ENCODE measurements around the gene FABP3.

Gene FABP3

DNA sequence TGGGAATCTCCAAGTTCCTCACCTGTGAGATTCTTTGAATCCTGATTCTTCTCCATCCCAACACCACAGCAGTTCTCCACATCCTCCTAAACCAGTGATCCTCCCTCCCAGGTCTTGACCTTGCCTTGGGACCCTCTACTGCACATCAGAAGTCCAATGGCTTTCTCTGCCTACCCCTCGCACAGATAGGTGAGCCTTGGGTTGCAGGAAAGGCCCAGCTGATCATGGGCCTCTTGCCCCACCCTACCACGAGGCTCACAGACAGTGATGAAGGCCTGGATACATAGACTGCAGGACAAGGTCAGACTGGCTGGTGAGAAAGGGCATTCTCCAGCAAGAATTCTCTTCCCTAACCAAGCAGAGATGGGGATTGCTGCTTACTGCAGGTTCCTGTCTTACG, 825 bp downstream of the FABP3 start:
- DNase-seq (ENCODE audit: low read depth, low spot score), result no peak

DNA sequence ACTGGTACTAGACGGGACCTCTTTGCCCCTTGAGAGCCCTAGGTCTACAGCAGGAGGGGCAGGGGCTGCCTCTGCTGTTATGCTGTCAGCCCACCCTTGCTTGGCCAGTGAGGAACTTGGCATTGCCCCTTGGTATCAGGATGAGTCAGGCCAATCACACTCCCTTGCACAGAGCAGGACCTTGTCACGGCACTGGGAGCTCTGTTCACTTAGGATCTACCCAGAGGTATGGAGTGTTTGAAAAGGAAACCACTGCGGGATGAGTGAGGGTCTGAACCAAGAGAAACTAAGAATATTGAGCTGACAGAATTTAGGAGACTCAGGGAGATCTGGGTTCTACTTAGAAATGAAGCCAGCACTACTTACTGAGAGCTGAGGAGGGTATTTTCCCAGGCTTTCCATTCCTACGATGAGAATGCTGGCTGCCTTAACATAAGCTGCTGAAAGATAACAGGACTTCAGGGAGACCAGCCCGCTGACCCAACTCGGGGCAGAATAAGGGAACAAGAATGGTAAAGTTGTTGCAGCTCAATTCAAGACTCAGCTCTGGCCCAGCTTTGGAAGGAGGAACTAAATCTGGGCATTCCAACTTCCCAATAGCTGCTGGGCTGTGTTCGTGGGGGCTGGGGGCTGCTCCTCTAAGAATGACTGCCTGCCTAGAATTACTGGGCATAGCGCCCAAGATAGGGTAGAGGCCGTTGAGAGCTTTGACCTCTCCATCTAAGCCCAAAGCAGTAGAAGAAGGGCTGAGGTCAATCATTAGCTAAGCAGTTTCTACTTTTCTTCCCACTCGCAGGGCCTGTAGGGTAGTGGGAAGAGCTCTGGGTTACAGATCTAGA, 1.5 kb downstream of the FABP3 start:
- DNase-seq (ENCODE audit: low read depth, low spot score), result no peak

DNA sequence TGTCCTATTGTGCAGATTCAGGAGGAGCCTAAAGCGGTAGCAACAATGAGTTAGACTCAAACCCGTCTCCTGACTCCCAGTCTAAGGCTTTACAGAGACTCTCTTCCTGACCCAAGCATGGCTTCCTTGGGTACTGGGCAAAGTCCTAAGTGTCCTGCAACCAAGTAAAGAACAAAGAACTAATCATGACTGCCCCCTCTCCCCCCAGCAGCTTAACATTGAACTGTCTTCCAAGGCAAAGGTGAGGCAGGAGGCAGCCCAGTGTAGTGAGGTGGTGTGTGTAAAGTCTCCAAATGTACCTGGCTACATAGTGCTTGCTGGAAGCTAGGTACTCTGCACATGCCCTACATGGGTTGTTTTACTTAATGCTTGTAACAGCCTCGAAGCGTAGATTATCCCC, 2.3 kb downstream of the FABP3 start:
- DNase-seq (ENCODE audit: low read depth, low spot score), result no peak

DNA sequence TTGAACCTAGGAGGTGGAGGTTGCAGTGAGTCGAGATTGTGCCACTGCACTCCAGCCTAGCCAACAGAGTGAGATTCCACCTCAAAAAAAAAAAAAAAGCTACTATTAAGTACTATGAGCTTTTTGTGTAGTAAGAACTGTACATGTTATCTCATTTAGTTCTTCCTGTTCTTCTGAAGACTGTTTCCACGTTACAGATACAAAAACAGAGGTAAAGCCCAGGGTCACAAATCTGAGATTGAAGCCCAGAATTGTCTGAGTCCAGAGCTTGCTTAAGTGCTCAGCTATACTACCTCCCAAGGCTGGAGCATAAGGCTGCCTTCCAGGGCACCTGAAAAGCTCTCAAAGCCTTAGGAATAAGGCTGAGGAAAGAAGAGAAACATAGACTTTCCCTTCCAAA, 2.9 kb downstream of the FABP3 start:
- no peak for DNase-seq (ENCODE audit: low read depth, low spot score)

DNA sequence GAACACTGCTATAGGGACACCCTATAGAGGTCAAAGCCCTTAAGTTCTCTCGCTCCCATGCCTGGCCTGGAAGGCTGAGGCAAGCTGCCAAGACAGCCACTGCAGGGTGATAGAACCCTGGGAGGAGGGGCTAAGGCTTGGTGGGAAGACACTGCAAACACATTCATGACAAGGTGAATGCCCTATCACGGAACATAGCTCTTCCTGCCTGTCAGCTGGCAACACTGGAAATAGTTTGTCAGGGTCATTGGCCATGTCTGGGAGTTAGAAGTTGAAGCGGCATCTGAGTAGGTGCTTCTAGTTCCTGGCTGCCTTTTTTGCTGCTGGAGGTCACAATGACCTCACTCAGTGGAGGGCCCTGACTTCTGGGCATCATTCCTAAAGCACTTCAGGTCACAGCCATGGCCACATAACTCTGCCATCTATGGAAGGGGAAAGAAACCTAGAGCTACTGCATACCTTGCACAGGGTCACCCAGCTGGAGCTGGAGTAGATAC, 4.2 kb downstream of the FABP3 start:
- DNase-seq (ENCODE audit: low read depth, low spot score), result no peak

DNA sequence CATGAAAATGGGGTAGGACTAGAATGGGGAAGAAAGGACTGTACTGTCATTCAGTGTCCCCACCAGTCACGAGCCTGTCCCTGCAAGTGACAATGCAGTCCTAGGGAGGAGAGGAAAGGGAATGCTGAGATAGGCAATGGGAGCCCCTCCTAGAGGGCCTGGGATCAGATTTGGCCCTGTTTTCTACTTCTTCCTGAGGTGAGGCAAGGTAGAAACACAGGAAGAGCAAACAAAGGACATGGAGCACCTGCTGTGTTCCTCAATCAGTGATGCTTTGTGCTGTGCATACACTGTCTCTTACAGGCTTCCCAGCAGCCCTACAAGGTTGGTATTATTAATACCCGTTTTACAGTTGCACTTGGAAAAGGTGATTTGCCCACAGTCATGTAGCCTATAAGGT, 6.1 kb downstream of the FABP3 start:
- no peak for DNase-seq (ENCODE audit: low read depth, low spot score)

DNA sequence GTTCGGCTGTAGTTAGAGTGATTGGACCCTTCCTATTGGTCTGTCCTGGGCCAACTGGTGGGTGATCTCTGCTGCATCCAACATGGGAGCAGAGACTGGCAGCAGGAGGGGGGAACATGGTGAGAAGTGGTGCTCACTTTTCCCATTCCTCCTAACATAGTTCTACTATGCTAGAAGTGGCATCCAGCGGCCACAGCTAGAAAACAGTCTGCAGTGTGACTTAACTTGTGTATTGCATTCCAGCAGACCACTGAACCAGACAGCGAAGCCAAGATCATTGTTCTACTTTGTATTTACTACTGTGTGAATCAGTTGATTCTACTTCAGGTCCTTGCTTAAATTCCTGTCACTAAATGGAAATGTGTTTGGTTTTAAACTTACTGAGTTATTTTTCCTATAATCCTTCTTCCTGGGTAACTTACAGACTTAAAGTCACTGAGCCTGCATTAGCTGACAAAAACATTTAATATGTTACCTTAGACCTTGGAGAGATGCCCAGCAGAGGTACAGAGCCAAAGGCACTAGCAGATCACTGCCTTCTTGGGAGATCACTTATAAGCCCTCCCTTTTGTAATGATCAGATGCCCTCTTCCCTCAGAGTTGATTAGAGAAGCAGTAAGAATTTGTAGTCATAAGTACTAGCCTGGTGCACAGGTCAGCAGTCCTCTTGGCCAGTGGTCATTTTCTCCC, 8.2 kb downstream of the FABP3 start:
- no peak for DNase-seq (ENCODE audit: low read depth, low spot score)

DNA sequence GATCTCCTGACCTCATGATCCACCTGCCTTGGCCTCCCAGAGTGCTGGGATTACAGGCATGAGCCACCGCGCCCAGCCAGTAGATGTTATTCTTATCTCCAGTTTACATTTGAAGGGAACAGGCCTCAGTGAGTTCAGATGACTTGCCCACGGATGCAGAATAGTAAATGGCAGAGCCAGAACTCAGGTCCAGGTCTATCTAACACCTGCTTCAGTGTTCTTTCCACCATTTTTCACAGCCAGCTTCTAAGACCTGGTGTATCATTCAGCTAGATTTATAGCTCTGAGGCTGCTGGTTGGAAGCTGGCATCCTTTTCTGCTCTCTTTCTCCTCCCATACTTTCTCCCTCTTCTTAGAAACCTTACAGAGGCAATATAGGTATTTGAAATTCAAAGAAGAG, 10.8 kb downstream of the FABP3 start:
- no peak for DNase-seq (ENCODE audit: low read depth, low spot score)

DNA sequence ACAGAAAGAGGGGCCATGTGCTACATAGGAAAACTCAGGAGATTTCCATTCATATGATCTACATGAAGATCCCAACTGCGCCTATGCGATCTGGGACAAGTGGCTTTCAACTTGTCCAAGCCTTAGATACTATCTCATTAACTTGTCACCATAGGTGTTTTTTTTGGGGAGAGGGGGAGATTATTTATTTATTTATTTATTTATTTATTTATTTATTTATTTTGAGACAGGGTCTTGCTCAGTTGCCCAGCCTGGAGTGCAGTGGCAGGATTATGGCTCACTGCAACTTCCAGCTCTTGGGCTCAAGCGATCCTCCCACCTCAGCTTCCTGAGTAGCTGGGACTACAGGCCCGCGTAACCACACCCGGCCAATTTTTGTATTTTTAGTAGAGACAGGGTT, 11.3 kb downstream of the FABP3 start:
- no peak for DNase-seq (ENCODE audit: low read depth, low spot score)

DNA sequence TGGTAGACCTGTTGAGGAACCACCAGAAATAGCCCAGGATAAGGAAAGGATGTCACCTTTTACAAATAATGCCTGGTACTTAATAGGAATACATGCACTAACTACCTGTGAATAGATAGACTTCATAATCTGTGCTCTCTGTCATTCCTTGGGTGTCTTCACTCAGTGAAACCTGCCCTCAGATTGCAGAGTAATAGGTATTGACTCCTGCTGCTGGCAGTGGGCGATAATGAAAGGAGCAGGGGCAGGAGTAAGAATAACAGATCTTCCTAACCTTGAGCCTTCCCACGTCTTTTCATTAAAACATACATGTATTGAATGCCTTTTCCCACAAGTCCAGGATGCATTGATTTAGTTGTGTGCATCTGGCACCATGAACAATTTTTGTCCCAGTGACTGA, 16.4 kb downstream of the FABP3 start:
- no peak for DNase-seq (ENCODE audit: low read depth, low spot score)

DNA sequence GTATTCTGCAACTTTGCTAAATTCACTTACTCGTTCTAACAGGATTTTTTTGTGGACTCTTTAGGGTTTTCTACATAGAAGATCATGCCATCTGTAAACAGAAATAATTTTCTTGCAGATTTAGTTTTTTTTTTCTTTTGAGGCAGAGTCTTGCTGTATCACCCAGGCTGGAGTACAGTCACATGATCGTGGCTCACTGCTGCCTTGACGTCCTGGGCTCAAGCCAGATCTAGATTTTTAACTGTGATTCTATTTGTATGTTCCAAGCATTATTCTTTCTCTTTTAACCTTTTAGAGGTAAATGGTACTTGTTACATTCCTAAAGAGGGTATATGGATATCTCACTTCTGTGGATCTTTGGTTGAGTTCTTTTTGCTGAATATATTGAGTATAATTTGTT, 18.6 kb downstream of the FABP3 start:
- DNase-seq (ENCODE audit: low read depth, low spot score), result no peak

DNA sequence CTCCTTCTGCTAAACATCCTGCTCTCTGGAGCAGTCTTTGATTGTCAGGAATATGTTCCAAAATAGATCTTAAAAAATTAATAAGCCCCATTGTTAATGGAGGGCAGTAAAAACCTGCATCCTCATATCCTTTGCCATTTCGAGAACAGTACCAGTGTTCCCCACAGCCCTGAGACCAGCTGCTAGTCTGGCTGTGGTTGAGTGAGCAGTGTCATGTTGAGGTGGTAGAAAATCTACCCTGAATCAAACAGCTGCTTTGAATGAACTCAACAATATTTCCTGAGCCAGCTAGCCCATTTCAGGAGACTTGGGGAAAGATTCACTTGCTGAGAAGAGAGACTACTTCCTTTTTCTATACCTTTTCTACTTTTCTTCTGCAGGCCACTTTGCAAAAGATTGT, 24.4 kb downstream of the FABP3 start:
- no peak for DNase-seq (ENCODE audit: low read depth, low spot score)

DNA sequence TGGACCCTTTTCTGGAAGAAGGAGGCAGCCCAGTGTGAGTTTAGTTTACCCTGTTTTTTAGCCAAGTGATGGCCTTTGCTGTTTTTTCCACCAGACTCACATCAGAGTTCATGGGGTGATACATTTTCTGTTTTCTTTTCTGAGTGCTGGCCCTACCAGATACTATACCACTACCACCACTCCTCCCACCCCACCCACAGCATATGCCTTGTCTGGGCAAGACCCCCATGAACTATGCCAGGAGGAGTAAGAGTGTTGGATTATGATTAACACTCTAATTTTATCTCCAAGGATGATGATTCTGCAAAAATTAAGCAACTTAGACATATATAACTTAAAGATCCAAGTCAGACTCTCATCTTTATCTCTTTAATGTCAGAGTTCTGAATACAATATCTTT, 26.1 kb downstream of the FABP3 start:
- no peak for DNase-seq (ENCODE audit: low read depth, low spot score)

DNA sequence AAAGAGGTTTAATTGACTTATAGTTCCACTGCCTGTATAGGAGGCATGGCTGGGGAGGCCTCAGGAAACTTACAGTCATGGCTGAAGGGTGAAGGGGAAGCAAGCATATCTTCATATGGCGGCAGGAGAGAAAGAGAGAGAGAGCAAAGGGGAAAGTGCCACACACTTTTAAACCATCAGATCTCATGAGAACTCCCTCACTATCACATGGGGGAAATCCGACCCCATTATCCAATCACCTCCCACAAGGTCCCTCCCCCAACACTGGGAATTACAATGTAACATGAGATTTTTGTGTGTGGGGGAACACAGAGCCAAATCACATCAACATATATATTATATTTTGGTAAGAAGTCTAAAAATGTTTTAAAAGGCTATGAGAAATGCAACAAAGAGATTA, 27.2 kb downstream of the FABP3 start:
- DNase-seq (ENCODE audit: low read depth, low spot score), result no peak

DNA sequence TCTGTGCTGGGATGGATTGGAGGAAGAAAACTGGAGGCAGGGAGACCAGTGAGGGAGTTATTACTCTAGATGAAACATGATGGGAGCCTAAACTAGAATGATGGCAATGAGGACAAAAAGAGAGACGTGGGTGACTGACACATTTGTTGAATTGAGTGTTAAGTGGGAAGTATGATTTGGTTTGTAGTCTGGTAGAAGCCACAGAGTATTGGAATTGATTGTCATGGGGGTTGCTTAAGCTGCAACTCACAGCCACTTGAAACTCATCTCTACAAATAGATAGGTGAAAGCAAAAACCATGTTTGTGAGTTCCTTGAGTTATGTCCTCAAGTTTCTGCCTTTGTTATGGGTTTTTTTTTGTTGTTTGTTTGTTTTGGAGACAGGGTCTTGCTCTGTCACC, 28.4 kb downstream of the FABP3 start:
- DNase-seq (ENCODE audit: low read depth, low spot score), result no peak

DNA sequence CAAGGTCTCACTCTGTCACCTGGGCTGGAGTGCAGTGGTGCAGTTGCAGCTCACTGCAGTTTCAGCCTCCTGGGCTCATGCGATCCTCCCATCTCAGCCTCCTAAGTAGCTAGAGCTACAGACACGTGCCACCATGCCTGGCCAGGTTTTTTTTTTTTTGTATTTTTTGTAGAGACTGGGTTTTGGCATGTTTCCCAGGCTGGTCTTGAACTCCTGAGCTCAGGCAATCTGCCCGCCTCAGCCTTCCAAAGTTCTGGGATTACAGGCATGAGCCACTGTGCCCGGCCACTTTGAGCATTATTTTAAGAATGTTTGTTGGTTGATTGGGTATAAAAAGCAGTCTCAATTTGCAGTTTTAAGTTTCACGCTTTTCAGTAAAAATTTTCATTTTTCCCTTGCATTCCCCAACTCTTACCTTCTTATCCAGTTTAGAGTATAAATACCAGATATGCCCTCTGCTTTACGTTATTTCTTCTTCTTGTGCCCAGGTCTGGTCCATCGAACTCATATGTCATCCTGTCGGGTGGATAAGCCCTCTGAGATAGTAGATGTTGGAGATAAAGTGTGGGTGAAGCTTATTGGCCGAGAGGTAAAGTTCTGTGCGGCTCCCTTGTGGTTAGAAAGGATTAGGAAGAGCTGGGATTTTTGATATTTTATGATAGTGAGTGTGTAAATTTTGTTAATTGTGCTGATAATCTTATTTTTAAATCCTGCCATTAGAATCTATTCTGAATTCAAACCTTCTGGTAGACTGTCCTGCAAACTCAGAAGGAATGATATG, 36.0 kb downstream of the FABP3 start:
- DNase-seq (ENCODE audit: low read depth, low spot score), result no peak

DNA sequence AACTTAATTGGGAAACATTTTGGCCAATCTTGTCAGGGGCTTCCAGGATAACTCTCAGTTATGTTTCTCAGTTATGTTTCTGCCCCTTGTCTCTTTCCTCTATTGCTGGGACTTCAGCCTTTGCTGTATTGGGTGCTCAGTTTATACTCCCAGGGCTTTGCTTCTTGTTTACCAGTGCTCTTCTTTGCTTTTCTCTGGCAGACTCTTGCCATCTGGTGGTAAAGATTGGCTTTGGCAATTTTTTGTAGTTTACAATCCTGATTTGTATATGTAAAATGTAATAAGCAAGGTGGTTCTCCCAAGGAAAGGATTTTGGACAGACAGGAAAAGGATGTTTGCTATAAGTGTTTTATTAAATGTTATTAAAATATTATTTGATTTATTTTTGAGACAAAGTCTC, 37.9 kb downstream of the FABP3 start:
- DNase-seq (ENCODE audit: low read depth, low spot score), result peak; percentile 38

DNA sequence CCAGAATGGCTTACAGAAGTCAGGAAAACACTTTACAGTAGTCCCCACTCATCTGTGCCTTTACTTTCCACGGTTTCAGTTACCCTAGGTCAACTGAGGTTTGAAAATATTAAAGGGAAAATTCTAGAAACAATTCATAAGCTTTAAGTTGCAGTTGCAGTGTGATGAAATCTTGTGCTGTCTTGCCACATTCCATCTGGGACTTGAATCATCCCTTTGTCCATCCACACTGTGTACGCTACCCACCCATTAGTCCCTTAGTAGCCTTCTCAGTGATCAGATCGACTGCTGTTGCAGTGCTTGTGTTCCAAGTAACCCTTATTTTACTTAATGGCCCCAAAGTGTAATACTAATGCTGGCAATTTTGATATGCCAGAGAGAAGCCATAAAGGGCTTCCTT, 45.5 kb downstream of the FABP3 start:
- DNase-seq (ENCODE audit: low read depth, low spot score), result no peak

DNA sequence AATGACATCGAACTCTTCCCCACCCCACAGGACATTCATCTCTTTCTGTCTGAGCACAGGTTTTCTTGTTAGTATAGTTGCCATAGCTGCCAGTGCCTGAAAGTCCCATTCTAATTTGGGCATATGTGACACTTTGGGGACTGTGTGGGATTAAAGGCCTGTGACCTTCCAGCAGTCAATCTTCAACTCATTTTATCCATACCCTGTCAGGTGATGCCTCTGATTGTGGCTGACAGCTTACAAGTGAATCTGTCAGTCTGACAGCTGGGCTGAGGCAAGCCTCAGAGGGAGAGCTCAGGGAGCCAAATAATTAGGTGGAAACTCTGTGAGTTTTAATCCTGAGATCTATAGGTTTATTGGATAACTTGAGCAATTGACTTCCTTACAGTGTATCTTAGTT, 46.4 kb downstream of the FABP3 start:
- DNase-seq (ENCODE audit: low read depth, low spot score), result no peak

DNA sequence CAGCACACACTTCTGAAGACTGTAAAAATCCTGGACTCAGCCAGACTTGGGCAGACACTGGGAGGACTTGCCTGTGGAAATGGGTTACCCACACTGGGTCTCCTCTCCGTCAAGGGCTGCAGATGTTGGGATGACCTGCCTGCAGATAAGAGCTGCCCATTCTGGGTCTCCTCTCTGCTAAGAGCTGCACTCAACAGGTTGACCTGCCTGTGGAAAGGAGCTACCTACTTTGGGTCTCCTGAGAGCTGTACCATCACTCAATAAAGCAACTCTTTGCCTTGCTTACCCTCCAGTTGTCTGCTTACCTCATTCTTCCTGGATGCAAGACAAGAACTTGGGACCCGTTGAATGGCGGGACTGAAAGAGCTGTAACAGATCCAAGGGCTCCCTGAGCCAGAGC, 47.9 kb downstream of the FABP3 start:
- no peak for DNase-seq (ENCODE audit: low read depth, low spot score)

DNA sequence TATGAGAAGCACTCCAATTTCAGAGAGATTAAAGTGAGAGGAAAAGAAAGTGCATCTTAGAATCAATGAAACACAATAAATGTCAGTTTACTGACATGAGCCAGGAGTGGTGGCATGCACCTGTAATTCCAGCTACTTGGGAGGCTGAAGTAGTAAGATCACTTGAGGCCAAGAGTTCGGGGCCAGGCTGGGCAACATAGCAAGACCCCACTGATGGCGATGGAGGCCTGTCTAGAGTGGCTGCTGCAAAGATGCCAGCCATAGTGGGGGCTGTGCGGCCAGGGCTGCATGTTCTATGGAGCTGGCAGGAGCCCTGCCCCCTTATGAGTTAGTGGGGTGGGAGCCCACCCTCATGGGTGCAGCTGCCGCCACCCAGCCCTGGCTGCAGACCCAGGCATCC, 48.8 kb downstream of the FABP3 start:
- no peak for DNase-seq (ENCODE audit: low read depth, low spot score)

DNA sequence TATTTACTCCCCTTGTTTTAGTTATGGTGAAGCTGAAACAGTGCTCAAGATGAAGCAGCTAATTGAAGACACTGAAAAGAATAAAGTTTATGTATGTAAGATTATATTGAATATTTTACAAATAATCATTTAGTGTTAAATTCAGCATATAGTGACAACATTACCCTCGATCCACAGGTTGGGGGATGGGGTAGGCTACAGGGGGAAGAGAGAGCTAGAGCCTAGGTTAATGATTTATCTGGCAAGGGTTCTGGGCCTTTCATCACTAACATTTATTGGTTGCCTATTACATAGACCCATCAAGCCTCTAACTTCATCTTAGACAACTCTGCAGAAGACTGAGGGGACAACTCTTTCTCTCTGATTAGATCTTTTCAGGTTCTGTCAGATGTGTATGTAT, 54.7 kb downstream of the FABP3 start:
- no peak for DNase-seq (ENCODE audit: low read depth, low spot score)

DNA sequence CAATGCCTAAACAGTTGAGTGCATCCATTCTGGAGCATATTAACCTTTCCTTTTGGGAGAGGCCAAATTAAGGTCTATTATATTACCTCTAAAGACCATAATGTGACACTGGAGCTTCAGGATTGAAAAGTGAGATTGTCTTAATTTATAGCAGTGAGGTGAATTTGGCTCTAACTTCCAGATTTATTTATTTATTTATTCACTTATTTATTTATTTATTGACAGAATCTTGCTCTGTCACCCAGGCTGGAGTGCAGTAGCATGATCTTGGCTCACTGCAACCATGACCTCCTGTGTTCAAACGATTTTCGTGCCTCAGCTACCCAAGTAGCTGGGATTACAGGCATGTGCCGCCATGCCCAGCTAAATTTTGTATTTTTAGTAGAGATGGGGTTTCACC, 57.0 kb downstream of the FABP3 start:
- no peak for DNase-seq (ENCODE audit: low read depth, low spot score)
